ENCODE data around the gene MEOX1. TPM values are rescaled to one million over a fixed set of nuclear protein-coding genes. Genes with fewer than 3 reads are reported as not detected.

MEOX1 gene
- total RNA-seq, 1 experiment from 2014 or later, result 0.84 TPM

GRCh38 chr17:43676471-43676870, 14.7 kb upstream of the MEOX1 start:
- POLR2A ChIA-PET (ENCODE audit: unreplicated experiment), result interaction anchor here (0.5 kb wide), 1 partner anchor 94 kb away, joined by 4 read pairs; no protein-coding TSS in a partner anchor
- peak; percentile 24 for DNase-seq

GRCh38 chr17:43674394-43674793, 12.7 kb upstream of the MEOX1 start:
- Histone ChIP-seq H3K9me2 (replicated peaks; ENCODE audit: low read length) (no peaks in the 10 kb centered on the region), H2AFZ (ENCODE audit: low read length) (no peak overlapping the region), H3K4me1 (ENCODE audit: insufficient read depth, low read length) (peaks cover 21% of the 10 kb centered on the region), H3K27ac (ENCODE audit: low read length) (no peak overlapping the region), H4K20me1 (ENCODE audit: low read length) (no peaks in the 10 kb centered on the region), H3K79me2 (ENCODE audit: low read length) (no peaks in the 10 kb centered on the region), H3K4me3 (ENCODE audit: low read length) (no peak overlapping the region), H3F3A (ENCODE audit: low read length, unreplicated experiment) (no peaks in the 10 kb centered on the region), H3K9ac (ENCODE audit: low read length) (no peak overlapping the region), H3K36me3 (ENCODE audit: low read depth, low read length) (no peaks in the 10 kb centered on the region), H3K9me3 (ENCODE audit: low read length) (no peaks in the 10 kb centered on the region), H3K27me3 (ENCODE audit: low read length) (no peaks in the 10 kb centered on the region), H3K4me2 (ENCODE audit: low read length) (no peak overlapping the region)
- intact Hi-C loops (cut with micrococcal nuclease), result loop anchor here (1.0 kb wide), 1 partner anchor 154 kb away; no protein-coding TSS in a partner anchor
- DNase-seq, result no peak
- TF ChIP-seq EZH2phosphoT487 (IDR thresholded peaks at IDR 0.05; ENCODE audit: borderline replicate concordance, low read length), result no peak
- TF ChIP-seq EZH2 (IDR thresholded peaks at IDR 0.05; ENCODE audit: low read length, unreplicated experiment), result no peak
- no peak for TF ChIP-seq CTCF (conservative IDR thresholded peaks at IDR 0.05; ENCODE audit: low read depth, low read length)
- ATAC-seq, result no peak
- no TSS peak for BruUV-seq (replicated peaks)
- ChIA-PET CTCF (interaction anchor here (0.6 to 1.6 kb wide), 9 partner anchors 34 to 467 kb away, joined by 3 to 41 read pairs (median 6); no protein-coding TSS in a partner anchor), POLR2A (ENCODE audit: unreplicated experiment) (no interaction called here)

More at GRCh38 chr17:43676471-43676870, 14.7 kb upstream of the MEOX1 start:
- Histone ChIP-seq H3K4me2 (ENCODE audit: low read length) (no peak overlapping the region), H3K4me1 (ENCODE audit: insufficient read depth, low read length) (peaks cover under 1% of the 10 kb centered on the region), H3K36me3 (ENCODE audit: low read depth, low read length) (no peaks in the 10 kb centered on the region), H4K20me1 (ENCODE audit: low read length) (no peaks in the 10 kb centered on the region), H3K9me3 (ENCODE audit: low read length) (no peaks in the 10 kb centered on the region), H3K9ac (ENCODE audit: low read length) (no peak overlapping the region), H3F3A (ENCODE audit: low read length, unreplicated experiment) (no peaks in the 10 kb centered on the region), H3K4me3 (ENCODE audit: low read length) (no peak overlapping the region), H3K27ac (ENCODE audit: low read length) (no peak overlapping the region), H2AFZ (ENCODE audit: low read length) (no peak overlapping the region), H3K9me2 (replicated peaks; ENCODE audit: low read length) (no peaks in the 10 kb centered on the region), H3K79me2 (ENCODE audit: low read length) (no peaks in the 10 kb centered on the region), H3K27me3 (ENCODE audit: low read length) (no peaks in the 10 kb centered on the region)
- BruUV-seq (replicated peaks), result no TSS peak
- no peak for ATAC-seq
- intact Hi-C loops (cut with micrococcal nuclease), result no loop called here
- TF ChIP-seq EZH2 (IDR thresholded peaks at IDR 0.05; ENCODE audit: low read length, unreplicated experiment), result no peak
- no peak for TF ChIP-seq CTCF (conservative IDR thresholded peaks at IDR 0.05; ENCODE audit: low read depth, low read length)
- TF ChIP-seq EZH2phosphoT487 (IDR thresholded peaks at IDR 0.05; ENCODE audit: borderline replicate concordance, low read length), result no peak
- CTCF ChIA-PET, result no interaction called here

Measured in PC-3 (cell line).